Activated CD8-positive, alpha-beta T cell treated with anti-CD3 and anti-CD28 coated beads for 36 hours (primary cell): ENCODE results near the gene TFEB. TPM values are rescaled to one million over a fixed set of nuclear protein-coding genes. Genes with fewer than 3 reads are reported as not detected.

Source experiments
- ATAC-seq: fragments of 200-7000 bp; cut with Tn5 transposase; one replicate; pipeline ENCODE4 v1.10.0; 2021; ENCODE audit warnings: mild to moderate bottlenecking, moderate library complexity
- CTCF ChIA-PET: fragments of 350-600 bp; sonication (Branson Sonifier 250); formaldehyde crosslinking; loops from one replicate; lab custom pipeline; 2021; ENCODE audit warnings: antibody characterized with exemption; lab: Charles Lee
- POLR2A ChIA-PET: fragments of 350-600 bp; sonication (Branson Sonifier 250); formaldehyde crosslinking; loops from one replicate; lab custom pipeline; 2021; ENCODE audit warnings: antibody characterized with exemption; lab: Charles Lee
- DNase-seq: peaks from one replicate; pipeline ENCODE4 v3.0.0-alpha.2; 2020
- H3K27ac Mint-ChIP-seq: one replicate; pipeline ENCODE4 v1.8.0; 2021; ENCODE audit warnings: mild to moderate bottlenecking, mixed read lengths
- H3K27me3 Mint-ChIP-seq: one replicate; pipeline ENCODE4 v1.8.0; 2021; ENCODE audit warnings: mixed read lengths
- H3K36me3 Mint-ChIP-seq: one replicate; pipeline ENCODE4 v1.8.0; 2021; ENCODE audit warnings: low read depth, mixed read lengths
- H3K4me1 Mint-ChIP-seq: one replicate; pipeline ENCODE4 v1.8.0; 2021; ENCODE audit warnings: low read depth, mixed read lengths
- H3K4me3 Mint-ChIP-seq: one replicate; pipeline ENCODE4 v1.8.0; 2021; ENCODE audit warnings: mild to moderate bottlenecking, moderate library complexity, mixed read lengths
- H3K9me3 Mint-ChIP-seq: one replicate; pipeline ENCODE4 v1.8.0; 2021; ENCODE audit warnings: mixed read lengths
- CTCF ChIP-seq: fragments of 200-600 bp; IDR thresholded peaks from one replicate; pipeline ENCODE4 v1.8.0; 2022; ENCODE audit warnings: antibody characterized with exemption, mild to moderate bottlenecking
- intact Hi-C: fragments of 100-400 bp; cut with micrococcal nuclease; formaldehyde crosslinking; loops from one replicate; pipeline ENCODE4 v1.10.0; 2022
- total RNA-seq, 2 experiments: library from RNA; stranded (reverse); gene quantifications; one replicate each; pipeline ENCODE4 v1.2.3, GENCODE V29; 2021

TFEB gene
- total RNA-seq, 2 experiments from 2014 or later, result 14.6 to 15.9 TPM

DNA sequence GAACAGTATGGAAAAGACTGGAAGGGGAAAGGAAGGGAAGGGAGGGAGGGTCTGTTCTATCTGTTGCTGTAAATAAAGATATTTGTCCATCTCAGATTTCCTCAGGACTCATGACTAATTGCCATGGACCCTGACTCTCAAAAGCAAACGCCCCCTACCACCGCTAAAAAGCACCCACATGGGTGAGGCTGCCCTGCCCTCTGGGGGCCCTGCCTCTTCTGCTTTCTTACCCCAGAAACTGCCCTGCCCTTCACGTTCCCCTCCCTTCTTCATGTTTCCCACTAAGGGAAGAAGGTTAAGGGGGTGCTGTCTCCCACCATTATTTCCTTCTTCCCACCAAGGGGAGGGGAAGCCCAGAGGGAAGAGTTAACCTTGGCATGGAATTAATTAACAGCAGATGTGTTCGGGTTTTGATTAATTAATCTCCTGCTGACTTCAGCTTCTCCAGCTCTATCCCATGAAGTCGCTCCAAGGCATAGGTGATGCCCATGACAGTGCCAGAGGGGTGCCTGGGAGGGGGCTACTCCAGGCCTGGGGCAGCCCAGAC, 81.2 kb downstream of the TFEB start:
- Mint-ChIP-seq H3K27ac (no peak overlapping the region), H3K36me3 (no peaks in the 10 kb centered on the region), H3K4me1 (no peaks in the 10 kb centered on the region), H3K4me3 (no peak overlapping the region), H3K27me3 (peaks cover 8% of the 10 kb centered on the region), H3K9me3 (no peaks in the 10 kb centered on the region)
- no peak for ATAC-seq
- no peak for DNase-seq
- intact Hi-C loops, result no loop called here
- TF ChIP-seq CTCF, result no peak
- ChIA-PET CTCF (no interaction called here), POLR2A (no interaction called here)

GRCh38 chr6:41653691-41654090, 81.7 kb downstream of the TFEB start:
- intact Hi-C loops, result no loop called here
- no peak for TF ChIP-seq CTCF
- H3K4me1 Mint-ChIP-seq, result no peaks in the 10 kb centered on the region
- H3K27me3 Mint-ChIP-seq, result peaks cover 5% of the 10 kb centered on the region
- no peaks in the 10 kb centered on the region for H3K9me3 Mint-ChIP-seq
- no peak overlapping the region for H3K4me3 Mint-ChIP-seq
- no peak for DNase-seq
- H3K36me3 Mint-ChIP-seq, result no peaks in the 10 kb centered on the region
- POLR2A ChIA-PET, result no interaction called here
- CTCF ChIA-PET, result no interaction called here
- no peak for ATAC-seq
- H3K27ac Mint-ChIP-seq, result no peak overlapping the region

- no peaks in the 10 kb centered on the region for H3K36me3 Mint-ChIP-seq
- ChIA-PET POLR2A (interaction anchor here (0.5 kb wide), 1 partner anchor 259 kb away, joined by 3 read pairs; no protein-coding TSS in a partner anchor), CTCF (no interaction called here)
- intact Hi-C loops, result no loop called here
- no peak for ATAC-seq
- no peaks in the 10 kb centered on the region for H3K4me1 Mint-ChIP-seq
- no peak for TF ChIP-seq CTCF
- peaks cover 2% of the 10 kb centered on the region for H3K27me3 Mint-ChIP-seq
- no peak for DNase-seq
- no peak overlapping the region for H3K27ac Mint-ChIP-seq
- no peaks in the 10 kb centered on the region for H3K9me3 Mint-ChIP-seq
- no peak overlapping the region for H3K4me3 Mint-ChIP-seq
Measured at GRCh38 chr6:41652866-41653652, 82.3 kb downstream of the TFEB start.

- Mint-ChIP-seq H3K36me3 (no peaks in the 10 kb centered on the region), H3K4me1 (no peaks in the 10 kb centered on the region), H3K9me3 (no peaks in the 10 kb centered on the region), H3K4me3 (no peak overlapping the region), H3K27ac (no peak overlapping the region), H3K27me3 (peaks cover 2% of the 10 kb centered on the region)
- no peak for ATAC-seq
- no peak for DNase-seq
- intact Hi-C loops, result no loop called here
- ChIA-PET CTCF (no interaction called here), POLR2A (no interaction called here)
- no peak for TF ChIP-seq CTCF
Measured at GRCh38 chr6:41651962-41652657, 83.3 kb downstream of the TFEB start.
